HEK293T (cell line): Measurements from ENCODE around the gene INSIG2.

ENCODE experiments used
- ARNT ChIP-seq: fragments of 450-650 bp; IDR thresholded peaks from 2 replicates; pipeline ENCODE4 v1.6.1; 2017; ENCODE audit warnings: mild to moderate bottlenecking
- ELF4 ChIP-seq: fragments of 450-650 bp; IDR thresholded peaks from 2 replicates; pipeline ENCODE4 v1.6.1; 2017; ENCODE audit warnings: antibody characterized with exemption
- FOXA1 ChIP-seq: fragments of 450-650 bp; IDR thresholded peaks from 2 replicates; pipeline ENCODE4 v1.6.1; 2016; ENCODE audit warnings: mild to moderate bottlenecking
- L3MBTL2 ChIP-seq: fragments of 450-650 bp; conservative IDR thresholded peaks from 2 replicates; pipeline ENCODE4 v1.6.1; 2016; ENCODE audit warnings: mild to moderate bottlenecking

- TF ChIP-seq L3MBTL2 = no peak
- TF ChIP-seq FOXA1 = no peak
- TF ChIP-seq ARNT = no peak
- TF ChIP-seq ELF4 = no peak
Measured at GRCh38 chr2:118065015-118065706, 23.1 kb upstream of the INSIG2 start.
